Ovary (tissue), 9 donors: ENCODE data around the gene LIPG. TPM values are rescaled to one million over a fixed set of nuclear protein-coding genes. Genes with fewer than 3 reads are reported as not detected.

ENCODE experiments used
- DNase-seq, 5 donors: peaks; one replicate each; pipeline ENCODE4 v3.0.0-alpha.2; 2019 to 2020
- H3K27ac ChIP-seq, 2 donors: fragments of 200-600 bp; one replicate each; pipeline versions ENCODE4 v1.5.1 to v1.8.0; 2019 to 2022
- H3K27me3 ChIP-seq: fragments of 200-600 bp; one replicate; pipeline ENCODE4 v1.8.0; 2022
- H3K36me3 ChIP-seq: fragments of 200-600 bp; sonication (generic); one replicate; pipeline ENCODE4 v1.5.1; 2019
- H3K4me1 ChIP-seq: one replicate; pipeline ENCODE4 v1.8.1; 2013; ENCODE audit warnings: mild to moderate bottlenecking, moderate library complexity; ENCODE audit not compliant: insufficient read depth
- H3K4me3 ChIP-seq: fragments of 200-600 bp; sonication (generic); one replicate; pipeline ENCODE4 v1.5.1; 2017
- H3K9me3 ChIP-seq, 2 donors: fragments of 200-600 bp in 1 of 2; sonication (generic) in 1 of 2; one replicate each; pipeline versions ENCODE4 v1.5.1 to v1.8.1; 2013 to 2019; ENCODE audit warnings: mild to moderate bottlenecking in 1 of 2, moderate library complexity in 1 of 2
- EP300 ChIP-seq: sonication (generic); formaldehyde crosslinking; IDR thresholded peaks from one replicate; pipeline ENCODE4 v1.6.1; 2017; ENCODE audit warnings: antibody characterized with exemption
- POLR2A ChIP-seq: fragments of 450-650 bp; IDR thresholded peaks from one replicate; pipeline ENCODE4 v1.6.1; 2017; ENCODE audit warnings: antibody characterized with exemption, mild to moderate bottlenecking, moderate library complexity
- WGBS, 3 donors: extraction: QIAGEN DNeasy Blood & Tissue Kit in 1 of 3; methylation state at CpG; one replicate each; pipeline versions ENCODE4 v1.1.5 to v1.1.7; 2013 to 2017; 5-methylcytosine and 5-hydroxymethylcytosine counted together
- intact Hi-C, 4 donors: fragments of 100-400 bp; cut with DNase I; formaldehyde crosslinking; loops; one replicate each; pipeline versions ENCODE4 v1.11.0 to v1.15.1; 2022 to 2023
- polyA plus RNA-seq, 2 donors: library from polyadenylated mRNA; stranded (reverse); fragments of 200-250 nt in 1 of 2; fragments of 350-450 nt in 1 of 2; fragmentation: Illumina TruSeq in 1 of 2; extraction: RNeasy Lipid Tissue Mini Kit (QIAGEN cat#74804) in 1 of 2; gene quantifications; one replicate each; pipeline ENCODE4 v1.2.3, GENCODE V29; 2013 to 2014
- total RNA-seq, 7 donors: library from RNA; depleted of rRNA in 2 of 7; stranded (reverse); fragments of >200 nt in 2 of 7; fragmentation: NEBNext Ultra II Directional in 3 of 7; extraction: Animal tissue kit (Norgen Biotek cat#: 25700) in 3 of 7; gene quantifications; one replicate each; pipeline versions ENCODE4 v1.1.0 to v1.2.4, GENCODE V29; 2016 to 2023
- TF ChIP-seq, protein P1 (sequence below), 3 donors: fragments of 450-650 bp in 2 of 3; fragments of 200-600 bp in 1 of 3; IDR thresholded peaks; one replicate each; pipeline versions ENCODE4 v1.5.1 to v1.8.0; 2016 to 2022; ENCODE audit warnings: antibody characterized with exemption in 3 of 3, mild to moderate bottlenecking in 1 of 3
- donor health status: DM: no; HTN: no; CAD: no; lungs with moderate emphysema.
- donor health status: DM: no; HTN: no; CAD: no.
- donor health status: Bipolar disorder and iron deficiency.
- donor health status: DM: yes; HTN: yes; CAD: no.
- donor health status: DM: no; HTN: no; CAD: no.
- donor health status: DM: yes; HTN: yes; CAD: no.

LIPG gene
- total and polyA plus RNA-seq, 9 donors: 0.23 to 3.9 (median 0.60) TPM; not detected in 1

DNA sequence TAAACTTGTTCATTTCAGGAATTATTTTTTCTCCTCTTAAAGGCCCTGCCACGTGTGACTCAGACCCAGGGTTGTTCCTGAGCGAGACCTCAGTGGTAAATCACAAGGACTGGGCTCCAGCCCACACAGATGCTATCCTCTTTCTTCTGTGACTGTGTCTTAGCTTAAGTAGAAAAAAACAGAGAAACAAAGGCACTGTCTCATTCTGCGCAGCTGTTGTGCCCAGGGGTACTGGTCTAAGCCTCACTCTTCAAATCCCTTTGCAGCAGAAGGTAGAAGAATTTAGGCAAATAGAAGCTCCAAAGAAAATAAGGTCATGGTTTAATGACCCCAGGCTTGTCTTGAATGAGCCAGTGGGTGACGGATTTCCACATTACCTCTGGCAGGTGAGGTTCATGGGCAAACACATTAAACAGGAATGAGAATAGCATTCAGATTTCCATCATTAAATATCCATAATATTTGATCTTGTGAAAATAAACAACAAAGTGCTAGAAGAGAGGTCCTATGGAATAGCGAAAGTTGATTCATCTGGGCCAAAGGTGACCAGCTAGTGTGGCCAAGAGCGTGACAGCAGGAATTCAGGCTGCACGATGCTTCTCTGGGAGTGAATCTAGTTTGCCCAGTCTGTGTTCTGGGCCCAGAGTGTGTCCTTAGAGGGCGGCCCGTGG, 63.3 kb downstream of the LIPG start:
- no peak overlapping the region for H3K4me3 ChIP-seq
- H3K4me1 ChIP-seq: peaks cover 5% of the 10 kb centered on the region
- DNase-seq: no peak
- intact Hi-C loops: no loop called here
- no peaks in the 10 kb centered on the region for H3K9me3 ChIP-seq
- 66 to 76% (median 76%) methylated on average over 9 of the region's 9 CpGs for whole genome bisulfite sequencing, 3 donors
- H3K27me3 ChIP-seq: no peaks in the 10 kb centered on the region
- no peak overlapping the region for H3K27ac ChIP-seq
- TF ChIP-seq, protein P1, sequence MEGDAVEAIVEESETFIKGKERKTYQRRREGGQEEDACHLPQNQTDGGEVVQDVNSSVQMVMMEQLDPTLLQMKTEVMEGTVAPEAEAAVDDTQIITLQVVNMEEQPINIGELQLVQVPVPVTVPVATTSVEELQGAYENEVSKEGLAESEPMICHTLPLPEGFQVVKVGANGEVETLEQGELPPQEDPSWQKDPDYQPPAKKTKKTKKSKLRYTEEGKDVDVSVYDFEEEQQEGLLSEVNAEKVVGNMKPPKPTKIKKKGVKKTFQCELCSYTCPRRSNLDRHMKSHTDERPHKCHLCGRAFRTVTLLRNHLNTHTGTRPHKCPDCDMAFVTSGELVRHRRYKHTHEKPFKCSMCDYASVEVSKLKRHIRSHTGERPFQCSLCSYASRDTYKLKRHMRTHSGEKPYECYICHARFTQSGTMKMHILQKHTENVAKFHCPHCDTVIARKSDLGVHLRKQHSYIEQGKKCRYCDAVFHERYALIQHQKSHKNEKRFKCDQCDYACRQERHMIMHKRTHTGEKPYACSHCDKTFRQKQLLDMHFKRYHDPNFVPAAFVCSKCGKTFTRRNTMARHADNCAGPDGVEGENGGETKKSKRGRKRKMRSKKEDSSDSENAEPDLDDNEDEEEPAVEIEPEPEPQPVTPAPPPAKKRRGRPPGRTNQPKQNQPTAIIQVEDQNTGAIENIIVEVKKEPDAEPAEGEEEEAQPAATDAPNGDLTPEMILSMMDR (IDR thresholded peaks at IDR 0.05): no peak
- TF ChIP-seq POLR2A (no peak), EP300 (no peak)
- no peaks in the 10 kb centered on the region for H3K36me3 ChIP-seq

DNA sequence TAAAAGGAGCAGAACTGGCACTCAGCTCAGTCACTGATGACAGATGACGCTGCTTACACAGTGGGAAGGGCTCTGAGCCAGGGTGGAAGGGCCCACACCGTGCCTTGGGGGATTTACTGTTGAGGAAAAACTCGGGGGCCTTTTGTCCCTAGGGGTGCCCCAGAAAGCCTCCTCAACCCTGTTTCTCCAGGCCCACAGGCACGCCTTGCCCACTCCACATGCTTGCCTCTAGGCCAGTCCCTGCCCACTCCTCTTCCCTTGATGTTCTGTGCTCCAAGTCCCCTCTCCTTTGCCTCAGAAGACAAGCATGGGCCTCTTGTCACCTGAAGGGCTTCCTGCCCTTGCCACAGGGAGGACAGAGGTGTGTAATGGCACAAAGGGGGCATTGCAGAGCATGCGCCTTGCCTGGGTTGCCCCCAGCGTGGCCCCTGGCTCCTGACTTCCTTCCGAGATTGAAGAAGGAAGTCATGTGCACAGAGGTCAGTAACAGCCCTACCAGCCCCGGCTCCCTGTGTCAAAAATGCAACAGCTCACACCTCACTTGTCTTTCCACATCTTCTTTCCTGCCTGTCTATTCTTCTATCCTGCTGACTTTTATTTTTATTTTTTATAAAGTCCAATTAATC, 65.1 kb downstream of the LIPG start:
- intact Hi-C loops: no loop called here
- Histone ChIP-seq H3K27ac (no peak overlapping the region), H3K27me3 (no peaks in the 10 kb centered on the region), H3K9me3 (no peaks in the 10 kb centered on the region), H3K36me3 (no peaks in the 10 kb centered on the region), H3K4me1 (peaks cover 5% of the 10 kb centered on the region), H3K4me3 (no peak overlapping the region)
- TF ChIP-seq EP300 (no peak), POLR2A (no peak)
- TF ChIP-seq, protein P1 (IDR thresholded peaks at IDR 0.05): no peak
- DNase-seq: no peak
- 89 to 93% (median 89%) methylated on average over 8 of the region's 8 CpGs for whole genome bisulfite sequencing, 3 donors

DNA sequence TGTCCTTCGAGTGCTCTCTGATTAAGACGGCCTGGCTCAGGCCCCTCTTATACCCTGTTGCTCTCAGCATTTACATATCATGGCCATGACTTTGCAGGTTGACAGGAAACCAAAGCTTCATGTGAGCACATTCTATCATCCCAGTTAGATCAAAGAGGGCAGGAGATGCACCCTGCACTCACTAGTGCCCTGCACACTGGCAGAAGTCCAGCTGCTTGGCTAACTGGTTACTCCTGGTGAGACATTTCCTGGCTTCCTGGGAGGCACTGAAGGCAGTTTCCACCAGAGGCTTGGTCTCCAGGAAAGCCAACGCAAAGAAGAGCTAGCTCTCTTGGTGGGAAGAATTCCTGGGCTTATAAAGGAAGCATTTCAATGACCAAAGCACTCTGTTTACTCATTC, 66.3 kb downstream of the LIPG start:
- WGBS, 3 donors: 83 to 93% (median 91%) methylated on average over 3 of the region's 3 CpGs
- TF ChIP-seq POLR2A (no peak), EP300 (no peak)
- TF ChIP-seq, protein P1 (IDR thresholded peaks at IDR 0.05): no peak
- no peak for DNase-seq
- intact Hi-C loops: no loop called here
- H3K4me3 ChIP-seq: no peak overlapping the region
- no peaks in the 10 kb centered on the region for H3K27me3 ChIP-seq
- H3K4me1 ChIP-seq: peaks cover 5% of the 10 kb centered on the region
- no peak overlapping the region for H3K27ac ChIP-seq
- no peaks in the 10 kb centered on the region for H3K9me3 ChIP-seq
- H3K36me3 ChIP-seq: no peaks in the 10 kb centered on the region

DNA sequence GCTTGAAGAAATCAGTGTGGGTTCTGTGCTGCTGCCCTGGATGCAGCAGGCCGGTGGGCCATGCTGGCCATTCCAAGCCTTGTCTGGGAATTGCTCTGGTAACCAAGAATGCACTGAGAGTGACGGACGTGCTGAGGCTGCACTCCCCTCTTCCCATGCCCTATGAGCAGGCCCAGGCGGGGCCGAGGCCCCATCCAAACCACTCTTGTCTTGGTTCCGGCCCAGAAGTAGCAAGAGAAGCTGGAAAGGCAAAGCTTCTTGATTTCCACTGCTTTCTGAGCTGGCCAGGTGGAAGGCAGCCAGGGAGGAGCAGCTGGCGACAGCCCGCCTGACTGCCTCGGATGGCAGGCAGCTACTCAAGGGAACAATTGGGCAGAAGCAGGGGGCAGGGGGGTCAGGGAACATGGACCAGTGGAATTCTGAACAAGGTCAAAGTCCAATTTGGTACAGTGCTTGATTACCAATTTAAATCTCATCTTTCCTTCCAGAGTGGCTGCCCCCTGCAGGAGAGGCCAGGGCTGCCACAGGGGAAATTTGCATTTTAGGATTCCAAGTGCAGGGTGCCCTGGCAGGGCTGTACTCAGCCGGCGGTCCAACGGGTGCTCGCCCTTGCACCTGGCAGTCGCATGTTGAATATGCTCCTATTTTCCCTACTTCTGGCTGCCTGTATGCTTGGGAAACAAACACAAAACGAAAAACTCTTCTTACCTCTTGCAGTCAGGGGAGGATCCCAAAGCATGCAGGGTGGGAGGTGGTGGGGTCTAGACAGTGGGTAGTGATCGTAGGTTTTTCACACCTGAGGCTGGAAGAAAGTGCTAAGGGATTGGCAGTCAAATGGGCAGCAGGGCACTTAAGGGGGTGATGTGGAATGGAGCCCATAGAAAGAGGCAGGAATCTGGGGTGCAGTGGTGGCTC, 67.3 kb downstream of the LIPG start:
- H3K4me1 ChIP-seq: peaks cover 5% of the 10 kb centered on the region
- TF ChIP-seq, protein P1 (IDR thresholded peaks at IDR 0.05): no peak
- TF ChIP-seq POLR2A: no peak
- no peak overlapping the region for H3K4me3 ChIP-seq
- intact Hi-C loops: no loop called here
- H3K27me3 ChIP-seq: no peaks in the 10 kb centered on the region
- no peak overlapping the region for H3K27ac ChIP-seq
- H3K9me3 ChIP-seq: no peaks in the 10 kb centered on the region
- peak in 4 of 5 donors; percentile 30 to 65 (median 43) for DNase-seq
- H3K36me3 ChIP-seq: no peaks in the 10 kb centered on the region
- 32 to 47% (median 38%) methylated on average over 16 of the region's 16 CpGs for WGBS, 3 donors
